GM10266 (cell line): Measurements from ENCODE around the gene FAM20C.

ENCODE experiments used
- DNase-seq: peaks from one replicate; pipeline ENCODE4 v3.0.0; 2012; ENCODE audit errors: extremely low spot score
- CTCF ChIP-seq: IDR thresholded peaks from 2 replicates; pipeline ENCODE4 v1.5.1; 2012; ENCODE audit warnings: mild to moderate bottlenecking, low read depth; ENCODE audit not compliant: control insufficient read depth, insufficient read depth; ENCODE audit errors: missing control alignments

Gene FAM20C

GRCh38 chr7:189719-190118, 2.7 kb upstream of the FAM20C start:
- TF ChIP-seq CTCF = no peak
- no peak for DNase-seq

- no peak for TF ChIP-seq CTCF
- no peak for DNase-seq
Observed at GRCh38 chr7:190196-190595, 2.2 kb upstream of the FAM20C start.

GRCh38 chr7:191105-191980, 1.0 kb upstream of the FAM20C start:
- no peak for DNase-seq

GRCh38 chr7:192701-193480, 520 bp downstream of the FAM20C start:
- no peak for TF ChIP-seq CTCF
- no peak for DNase-seq

More at GRCh38 chr7:191105-191980, 1.0 kb upstream of the FAM20C start:
- TF ChIP-seq CTCF = no peak

- TF ChIP-seq CTCF = no peak
- no peak for DNase-seq
Observed at GRCh38 chr7:193481-194251, 1.3 kb downstream of the FAM20C start.

GRCh38 chr7:194252-195009, 2.1 kb downstream of the FAM20C start:
- no peak for DNase-seq
- TF ChIP-seq CTCF = no peak
